Activated T-cell treated with anti-CD3 and anti-CD28 coated beads, Interleukin-2, amount 50 U/mL, for 4 hours (primary cell): ENCODE measurements around the gene C6orf136. TPM values are rescaled to one million over a fixed set of nuclear protein-coding genes. Genes with fewer than 3 reads are reported as not detected.
"Not testable (repeated sequence)": the region's sequence is repeated elsewhere in the genome, so short reads cannot be mapped to it uniquely, and the experiment has no call there.

Source experiments
- ATAC-seq, 2 donors: fragments of 200-7000 bp; cut with Tn5 transposase; one replicate each; pipeline ENCODE4 v1.10.0; 2021
- DNase-seq: peaks from one replicate; pipeline ENCODE4 v3.0.0-alpha.2; 2020
- H3K27me3 Mint-ChIP-seq: one replicate; pipeline ENCODE4 v1.8.0; 2021; ENCODE audit warnings: low read depth, mixed read lengths
- H3K36me3 Mint-ChIP-seq: one replicate; pipeline ENCODE4 v1.8.0; 2022; ENCODE audit warnings: mixed read lengths; ENCODE audit not compliant: insufficient read depth
- H3K4me1 Mint-ChIP-seq: one replicate; pipeline ENCODE4 v1.8.0; 2021; ENCODE audit warnings: low read depth, mixed read lengths
- H3K4me3 Mint-ChIP-seq: one replicate; pipeline ENCODE4 v1.8.0; 2021; ENCODE audit warnings: mild to moderate bottlenecking, moderate library complexity, mixed read lengths
- H3K9me3 Mint-ChIP-seq: one replicate; pipeline ENCODE4 v1.8.0; 2021; ENCODE audit warnings: mixed read lengths
- total RNA-seq, 3 donors: library from RNA; stranded (reverse); gene quantifications; one replicate each; pipeline ENCODE4 v1.2.1, GENCODE V29; 2021

The C6orf136 gene
- total RNA-seq, 3 donors from 2014 or later, result 34.7 to 36.7 (median 36.6) TPM

- ATAC-seq, result peak; percentile 99
- peaks cover 25% of the 10 kb centered on the region for H3K36me3 Mint-ChIP-seq
- peak; percentile 87 for DNase-seq
- H3K4me1 Mint-ChIP-seq, result peaks cover 21% of the 10 kb centered on the region
- no peaks in the 10 kb centered on the region for H3K27me3 Mint-ChIP-seq
- H3K4me3 Mint-ChIP-seq, result peak within 1 kb of the TSS; percentile 93
- no peaks in the 10 kb centered on the region for H3K9me3 Mint-ChIP-seq
Observed at GRCh38 chr6:30626484-30627366, 20.2 kb upstream of the C6orf136 start, which contains the start of gene ATAT1. Gene ATAT1, plus strand, starts transcription at chr6:30626874.

GRCh38 chr6:30635834-30636233, 11.1 kb upstream of the C6orf136 start:
- Mint-ChIP-seq H3K36me3 (peaks cover 22% of the 10 kb centered on the region), H3K9me3 (no peaks in the 10 kb centered on the region), H3K27me3 (no peaks in the 10 kb centered on the region), H3K4me1 (peaks cover 9% of the 10 kb centered on the region), H3K4me3 (no peak overlapping the region)
- DNase-seq (no peak), ATAC-seq (no peak)

GRCh38 chr6:30640481-30640880, 6.5 kb upstream of the C6orf136 start:
- Mint-ChIP-seq H3K9me3 (no peaks in the 10 kb centered on the region), H3K4me3 (no peak overlapping the region), H3K36me3 (peaks cover 22% of the 10 kb centered on the region), H3K4me1 (peaks cover 21% of the 10 kb centered on the region), H3K27me3 (no peaks in the 10 kb centered on the region)
- DNase-seq (no peak), ATAC-seq (no peak)

- Mint-ChIP-seq H3K27me3 (no peaks in the 10 kb centered on the region), H3K9me3 (no peaks in the 10 kb centered on the region), H3K4me1 (peaks cover 23% of the 10 kb centered on the region), H3K4me3 (no peak overlapping the region), H3K36me3 (peaks cover 17% of the 10 kb centered on the region)
- ATAC-seq, result no peak
- no peak for DNase-seq
Observed at GRCh38 chr6:30641048-30641447, 5.9 kb upstream of the C6orf136 start.

- ATAC-seq (no peak), DNase-seq (no peak)
- peaks cover 37% of the 10 kb centered on the region for H3K4me1 Mint-ChIP-seq
- peaks cover 16% of the 10 kb centered on the region for H3K36me3 Mint-ChIP-seq
- no peak overlapping the region for H3K4me3 Mint-ChIP-seq
- H3K27me3 Mint-ChIP-seq, result no peaks in the 10 kb centered on the region
- no peaks in the 10 kb centered on the region for H3K9me3 Mint-ChIP-seq
Observed at GRCh38 chr6:30643656-30644055, 3.3 kb upstream of the C6orf136 start.

- Mint-ChIP-seq H3K4me3 (no peak overlapping the region), H3K4me1 (peaks cover 38% of the 10 kb centered on the region)
- ATAC-seq, result no peak
Observed at GRCh38 chr6:30644769-30645168, 2.2 kb upstream of the C6orf136 start.

GRCh38 chr6:30645989-30646388, 944 bp upstream of the C6orf136 start:
- Mint-ChIP-seq H3K4me1 (peaks cover 31% of the 10 kb centered on the region), H3K36me3 (peaks cover 13% of the 10 kb centered on the region), H3K9me3 (no peaks in the 10 kb centered on the region), H3K4me3 (peak overlapping the region; percentile 87), H3K27me3 (no peaks in the 10 kb centered on the region)
- ATAC-seq (no peak), DNase-seq (no peak)

More at GRCh38 chr6:30644769-30645168, 2.2 kb upstream of the C6orf136 start:
- Mint-ChIP-seq H3K27me3 (no peaks in the 10 kb centered on the region), H3K36me3 (peaks cover 16% of the 10 kb centered on the region), H3K9me3 (no peaks in the 10 kb centered on the region)
- no peak for DNase-seq

GRCh38 chr6:30647242-30648116, 546 bp downstream of the C6orf136 start:
- DNase-seq, result peak; percentile 69
- Mint-ChIP-seq H3K4me3 (peak overlapping the region; percentile 87), H3K27me3 (no peaks in the 10 kb centered on the region), H3K9me3 (no peaks in the 10 kb centered on the region), H3K36me3 (peaks cover 13% of the 10 kb centered on the region), H3K4me1 (peaks cover 24% of the 10 kb centered on the region)
- peak; percentile 80 to 84 for ATAC-seq

- ATAC-seq (no peak), DNase-seq (no peak)
- Mint-ChIP-seq H3K4me3 (no peak overlapping the region), H3K4me1 (peaks cover 15% of the 10 kb centered on the region), H3K9me3 (no peaks in the 10 kb centered on the region), H3K27me3 (no peaks in the 10 kb centered on the region), H3K36me3 (peaks cover 26% of the 10 kb centered on the region)
Observed at GRCh38 chr6:30651143-30651542, 4.2 kb downstream of the C6orf136 start.

GRCh38 chr6:30654798-30655742, 8.1 kb downstream of the C6orf136 start:
- ATAC-seq (no peak), DNase-seq (no peak)
- Mint-ChIP-seq H3K4me3 (no peak overlapping the region), H3K4me1 (no peaks in the 10 kb centered on the region), H3K9me3 (no peaks in the 10 kb centered on the region), H3K36me3 (peaks cover 44% of the 10 kb centered on the region), H3K27me3 (no peaks in the 10 kb centered on the region)

GRCh38 chr6:30655743-30656094, 8.8 kb downstream of the C6orf136 start:
- Mint-ChIP-seq H3K4me1 (no peaks in the 10 kb centered on the region), H3K4me3 (no peak overlapping the region), H3K36me3 (peaks cover 46% of the 10 kb centered on the region), H3K27me3 (no peaks in the 10 kb centered on the region), H3K9me3 (no peaks in the 10 kb centered on the region)
- no peak for ATAC-seq
- no peak for DNase-seq

- H3K9me3 Mint-ChIP-seq, result no peaks in the 10 kb centered on the region
- ATAC-seq (no peak), DNase-seq (no peak)
- no peaks in the 10 kb centered on the region for H3K4me1 Mint-ChIP-seq
- no peak overlapping the region for H3K4me3 Mint-ChIP-seq
- peaks cover 46% of the 10 kb centered on the region for H3K36me3 Mint-ChIP-seq
- H3K27me3 Mint-ChIP-seq, result no peaks in the 10 kb centered on the region
Observed at GRCh38 chr6:30656513-30656912, 9.6 kb downstream of the C6orf136 start.

- Mint-ChIP-seq H3K9me3 (no peaks in the 10 kb centered on the region), H3K4me3 (no peak overlapping the region), H3K4me1 (no peaks in the 10 kb centered on the region), H3K36me3 (peaks cover 50% of the 10 kb centered on the region), H3K27me3 (no peaks in the 10 kb centered on the region)
- no peak for DNase-seq
- no peak for ATAC-seq
Observed at GRCh38 chr6:30657454-30657853, 10.5 kb downstream of the C6orf136 start.

GRCh38 chr6:30657922-30658321, 11.0 kb downstream of the C6orf136 start:
- not testable (repeated sequence) for DNase-seq, ATAC-seq, H3K4me3 Mint-ChIP-seq, H3K9me3 Mint-ChIP-seq, H3K4me1 Mint-ChIP-seq, H3K27me3 Mint-ChIP-seq
- peaks cover 53% of the 10 kb centered on the region for H3K36me3 Mint-ChIP-seq
